Measurements from ENCODE around the gene RERE.

RERE gene

GRCh38 chr1:8706995-8707396, 110.4 kb downstream of the RERE start:
- Histone ChIP-seq H3K4ac (ENCODE audit: low read length) (no peak overlapping the region), H2BK120ac (ENCODE audit: low read depth, low read length) (no peak overlapping the region), H3K14ac (ENCODE audit: low read length) (no peak overlapping the region), H3K27me3 (ENCODE audit: control insufficient read depth in 3 of 3, insufficient read depth in 3 of 3, low read depth in 1 of 3, low read length in 3 of 3) (no peaks in the 10 kb centered on the region), H3K79me1 (ENCODE audit: low read depth, low read length) (no peaks in the 10 kb centered on the region), H2AFZ (ENCODE audit: low read length) (no peak overlapping the region), H3K23ac (ENCODE audit: low read depth, low read length, poor library complexity) (no peak overlapping the region), H3K27ac (replicated peaks; ENCODE audit: low read length) (peak overlapping the region; percentile 68), H2BK12ac (ENCODE audit: low read length) (no peak overlapping the region), H2BK5ac (ENCODE audit: low read length) (no peak overlapping the region), H3K4me1 (ENCODE audit: control insufficient read depth in 2 of 2, insufficient read depth in 1 of 2, low read depth in 1 of 2, low read length in 2 of 2) (peaks cover 11 to 46% of the 10 kb centered on the region in 2 donors), H3K36me3 (replicated peaks in 1 of 2; ENCODE audit: control insufficient read depth in 2 of 2, insufficient read depth in 2 of 2, low read length in 2 of 2) (no peaks in the 10 kb centered on the region), H4K8ac (ENCODE audit: low read depth, low read length) (no peak overlapping the region), H4K91ac (ENCODE audit: low read depth, low read length, poor library complexity) (no peak overlapping the region), H2BK15ac (ENCODE audit: low read length) (no peak overlapping the region), H3K9me3 (replicated peaks in 1 of 2; ENCODE audit: control insufficient read depth in 2 of 2, insufficient read depth in 1 of 2, low read depth in 1 of 2, low read length in 2 of 2) (peaks cover 0 to 3% of the 10 kb centered on the region in 2 donors), H3K4me3 (ENCODE audit: low read length in 2 of 2) (no peak overlapping the region), H3K4me2 (ENCODE audit: insufficient read depth, low read length, poor library complexity, severe bottlenecking) (no peak overlapping the region), H2AK5ac (ENCODE audit: low read depth, low read length) (no peak overlapping the region), H3K18ac (ENCODE audit: low read length) (no peak overlapping the region), H3K9ac (ENCODE audit: low read depth, low read length, poor library complexity) (no peak overlapping the region)
- DNase-seq (ENCODE audit: low spot score), result peak; percentile 75
- no CpG with 5 or more reads among the region's 3 CpGs for WGBS, 2 donors (ENCODE audit: extremely low coverage in 2 of 2, insufficient read length in 2 of 2, insufficient replicate concordance in 1 of 2)

- H3K18ac ChIP-seq (ENCODE audit: low read length), result no peak overlapping the region
- no peak overlapping the region for H2BK15ac ChIP-seq (ENCODE audit: low read length)
- H3K4ac ChIP-seq (ENCODE audit: low read length), result no peak overlapping the region
- no peak overlapping the region for H2AK5ac ChIP-seq (ENCODE audit: low read depth, low read length)
- H3K27me3 ChIP-seq (ENCODE audit: control insufficient read depth in 3 of 3, insufficient read depth in 3 of 3, low read depth in 1 of 3, low read length in 3 of 3), result no peaks in the 10 kb centered on the region
- H4K91ac ChIP-seq (ENCODE audit: low read depth, low read length, poor library complexity), result no peak overlapping the region
- no peaks in the 10 kb centered on the region for H3K36me3 ChIP-seq (replicated peaks in 1 of 2; ENCODE audit: control insufficient read depth in 2 of 2, insufficient read depth in 2 of 2, low read length in 2 of 2)
- H3K23ac ChIP-seq (ENCODE audit: low read depth, low read length, poor library complexity), result no peak overlapping the region
- H4K8ac ChIP-seq (ENCODE audit: low read depth, low read length), result no peak overlapping the region
- WGBS, 2 donors (ENCODE audit: extremely low coverage in 2 of 2, insufficient read length in 2 of 2, insufficient replicate concordance in 1 of 2), result no CpG with 5 or more reads among the region's 1 CpG
- no peak overlapping the region for H3K4me3 ChIP-seq (ENCODE audit: low read length in 2 of 2)
- H3K9me3 ChIP-seq (replicated peaks in 1 of 2; ENCODE audit: control insufficient read depth in 2 of 2, insufficient read depth in 1 of 2, low read depth in 1 of 2, low read length in 2 of 2), result peaks cover 0 to 3% of the 10 kb centered on the region in 2 donors
- H3K9ac ChIP-seq (ENCODE audit: low read depth, low read length, poor library complexity), result no peak overlapping the region
- no peak overlapping the region for H2BK5ac ChIP-seq (ENCODE audit: low read length)
- H3K4me2 ChIP-seq (ENCODE audit: insufficient read depth, low read length, poor library complexity, severe bottlenecking), result no peak overlapping the region
- H2BK120ac ChIP-seq (ENCODE audit: low read depth, low read length), result no peak overlapping the region
- H2AFZ ChIP-seq (ENCODE audit: low read length), result no peak overlapping the region
- peaks cover 11 to 39% of the 10 kb centered on the region in 2 donors for H3K4me1 ChIP-seq (ENCODE audit: control insufficient read depth in 2 of 2, insufficient read depth in 1 of 2, low read depth in 1 of 2, low read length in 2 of 2)
- no peak overlapping the region for H2BK12ac ChIP-seq (ENCODE audit: low read length)
- H3K14ac ChIP-seq (ENCODE audit: low read length), result no peak overlapping the region
- DNase-seq (ENCODE audit: low spot score), result no peak
- H3K27ac ChIP-seq (replicated peaks; ENCODE audit: low read length), result peak overlapping the region; percentile 25
- no peaks in the 10 kb centered on the region for H3K79me1 ChIP-seq (ENCODE audit: low read depth, low read length)
Observed at GRCh38 chr1:8706291-8706690, 111.1 kb downstream of the RERE start.

GRCh38 chr1:8704866-8705506, 112.5 kb downstream of the RERE start:
- Histone ChIP-seq H3K4me1 (ENCODE audit: control insufficient read depth in 2 of 2, insufficient read depth in 1 of 2, low read depth in 1 of 2, low read length in 2 of 2) (peaks cover 16 to 35% of the 10 kb centered on the region in 2 donors), H3K4me2 (ENCODE audit: insufficient read depth, low read length, poor library complexity, severe bottlenecking) (no peak overlapping the region), H3K4me3 (ENCODE audit: low read length in 2 of 2) (no peak overlapping the region), H3K9me3 (replicated peaks in 1 of 2; ENCODE audit: control insufficient read depth in 2 of 2, insufficient read depth in 1 of 2, low read depth in 1 of 2, low read length in 2 of 2) (peaks cover 0 to 3% of the 10 kb centered on the region in 2 donors), H2AK5ac (ENCODE audit: low read depth, low read length) (no peak overlapping the region), H2BK5ac (ENCODE audit: low read length) (no peak overlapping the region), H3K4ac (ENCODE audit: low read length) (no peak overlapping the region), H2BK12ac (ENCODE audit: low read length) (no peak overlapping the region), H3K9ac (ENCODE audit: low read depth, low read length, poor library complexity) (no peak overlapping the region), H3K36me3 (replicated peaks in 1 of 2; ENCODE audit: control insufficient read depth in 2 of 2, insufficient read depth in 2 of 2, low read length in 2 of 2) (no peaks in the 10 kb centered on the region), H3K27ac (replicated peaks; ENCODE audit: low read length) (peak overlapping the region; percentile 30), H2BK15ac (ENCODE audit: low read length) (no peak overlapping the region), H3K14ac (ENCODE audit: low read length) (no peak overlapping the region), H4K8ac (ENCODE audit: low read depth, low read length) (no peak overlapping the region), H3K27me3 (ENCODE audit: control insufficient read depth in 3 of 3, insufficient read depth in 3 of 3, low read depth in 1 of 3, low read length in 3 of 3) (no peaks in the 10 kb centered on the region), H3K79me1 (ENCODE audit: low read depth, low read length) (no peaks in the 10 kb centered on the region), H2AFZ (ENCODE audit: low read length) (no peak overlapping the region), H3K18ac (ENCODE audit: low read length) (no peak overlapping the region), H2BK120ac (ENCODE audit: low read depth, low read length) (no peak overlapping the region), H3K23ac (ENCODE audit: low read depth, low read length, poor library complexity) (no peak overlapping the region), H4K91ac (ENCODE audit: low read depth, low read length, poor library complexity) (no peak overlapping the region)
- no peak for DNase-seq (ENCODE audit: low spot score)
- WGBS, 2 donors (ENCODE audit: extremely low coverage in 2 of 2, insufficient read length in 2 of 2, insufficient replicate concordance in 1 of 2), result no CpG with 5 or more reads among the region's 2 CpGs

GRCh38 chr1:8702850-8703810, 114.3 kb downstream of the RERE start:
- Histone ChIP-seq H4K8ac (ENCODE audit: low read depth, low read length) (peak overlapping the region; percentile 23), H3K4me3 (ENCODE audit: low read length in 2 of 2) (peak overlapping the region; percentile 65 to 88), H2BK12ac (ENCODE audit: low read length) (no peak overlapping the region), H3K4ac (ENCODE audit: low read length) (no peak overlapping the region), H2AK5ac (ENCODE audit: low read depth, low read length) (peak overlapping the region; percentile 77), H3K14ac (ENCODE audit: low read length) (no peak overlapping the region), H3K9ac (ENCODE audit: low read depth, low read length, poor library complexity) (peak overlapping the region; percentile 88), H3K4me1 (ENCODE audit: control insufficient read depth in 2 of 2, insufficient read depth in 1 of 2, low read depth in 1 of 2, low read length in 2 of 2) (peaks cover 16 to 40% of the 10 kb centered on the region in 2 donors), H2AFZ (ENCODE audit: low read length) (peak overlapping the region; percentile 17), H3K4me2 (ENCODE audit: insufficient read depth, low read length, poor library complexity, severe bottlenecking) (peak overlapping the region; percentile 80), H3K9me3 (replicated peaks in 1 of 2; ENCODE audit: control insufficient read depth in 2 of 2, insufficient read depth in 1 of 2, low read depth in 1 of 2, low read length in 2 of 2) (no peaks in the 10 kb centered on the region), H2BK120ac (ENCODE audit: low read depth, low read length) (peak overlapping the region; percentile 52), H3K36me3 (replicated peaks in 1 of 2; ENCODE audit: control insufficient read depth in 2 of 2, insufficient read depth in 2 of 2, low read length in 2 of 2) (no peaks in the 10 kb centered on the region), H3K79me1 (ENCODE audit: low read depth, low read length) (no peaks in the 10 kb centered on the region), H3K23ac (ENCODE audit: low read depth, low read length, poor library complexity) (peak overlapping the region; percentile 90), H3K18ac (ENCODE audit: low read length) (peak overlapping the region; percentile 89), H3K27me3 (ENCODE audit: control insufficient read depth in 3 of 3, insufficient read depth in 3 of 3, low read depth in 1 of 3, low read length in 3 of 3) (no peaks in the 10 kb centered on the region), H2BK15ac (ENCODE audit: low read length) (no peak overlapping the region), H2BK5ac (ENCODE audit: low read length) (peak overlapping the region; percentile 89), H3K27ac (replicated peaks; ENCODE audit: low read length) (peak overlapping the region; percentile 89), H4K91ac (ENCODE audit: low read depth, low read length, poor library complexity) (no peak overlapping the region)
- peak; percentile 92 for DNase-seq (ENCODE audit: low spot score)
- WGBS, 2 donors (ENCODE audit: extremely low coverage in 2 of 2, insufficient read length in 2 of 2, insufficient replicate concordance in 1 of 2), result no CpG with 5 or more reads among the region's 88 CpGs

Data from neuronal stem cell (in vitro differentiated cells).